SH-SY5Y (cell line): ENCODE data around the gene MALT1.

Experiments
- GATA2 ChIP-seq: IDR thresholded peaks from 2 replicates; pipeline ENCODE4 v1.6.1; 2011; ENCODE audit warnings: mild to moderate bottlenecking, low read depth, low read length
- GATA3 ChIP-seq: IDR thresholded peaks from 2 replicates; pipeline ENCODE4 v1.6.1; 2011; ENCODE audit warnings: low read depth, mild to moderate bottlenecking, low read length, moderate library complexity

DNA sequence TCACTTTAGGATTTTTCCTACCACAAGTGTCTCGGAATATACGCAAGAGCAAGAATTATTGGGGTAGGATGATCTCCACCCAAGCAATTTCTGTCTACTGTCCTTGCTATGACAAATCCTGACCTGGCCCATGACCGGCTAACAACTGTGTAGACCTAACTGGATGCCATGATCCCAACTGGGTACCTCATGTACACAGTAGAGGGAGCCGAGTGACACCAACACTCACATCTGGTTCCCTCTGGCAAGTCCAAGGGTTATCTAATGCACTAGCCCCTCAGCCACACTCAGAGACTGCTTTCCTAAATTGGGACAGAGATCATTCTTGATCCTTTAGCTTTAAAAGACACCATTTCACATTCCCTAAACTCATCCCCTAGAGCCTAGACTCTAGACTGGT is 132.7 kb downstream of the MALT1 start:
- TF ChIP-seq GATA2 (no peak), GATA3 (no peak)
